Fibroblast of skin of left quadriceps (primary cell): ENCODE data around the gene PLEKHA3.
A peak's percentile ranks its signal among the peaks of the same experiment; 100 is the strongest.
"Not testable (repeated sequence)": the region's sequence is repeated elsewhere in the genome, so short reads cannot be mapped to it uniquely, and the experiment has no call there.

Experiments
- DNase-seq, 2 experiments: peaks; one replicate each; pipeline ENCODE4 v3.0.0-alpha.2; 2013; ENCODE audit warnings: low read depth in 2 of 2

PLEKHA3 gene

DNA sequence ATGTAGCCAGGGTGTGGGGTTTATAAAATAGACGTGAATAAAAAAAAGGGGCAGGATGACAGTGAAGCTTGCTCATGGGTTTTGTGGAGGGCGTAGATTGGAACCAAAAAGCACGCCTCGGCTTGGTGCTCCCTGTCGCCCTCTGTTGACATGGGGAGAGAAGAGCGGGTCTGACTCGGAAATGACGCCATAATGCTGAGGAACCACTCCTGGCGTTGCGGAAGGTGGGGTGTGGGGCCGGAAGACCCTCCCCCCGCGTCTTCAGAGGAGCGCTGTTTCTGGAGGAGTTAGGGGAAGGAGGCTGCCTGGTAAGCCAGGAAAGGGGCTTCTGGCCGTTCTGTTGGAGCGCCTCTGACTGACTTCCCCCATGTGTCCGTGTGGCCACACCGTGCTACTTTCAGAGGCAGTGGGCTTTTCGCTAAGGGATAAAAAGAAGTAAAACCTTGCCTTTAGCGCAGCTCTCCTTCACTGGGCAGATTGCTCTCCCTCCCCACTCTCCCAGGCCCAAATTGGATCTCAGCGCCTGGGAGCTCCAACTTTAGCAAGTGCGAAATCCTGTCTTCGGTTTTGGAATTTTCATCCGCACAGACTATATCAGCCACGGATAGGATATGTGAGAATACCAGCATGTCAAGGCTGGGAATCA, 42.8 kb downstream of the PLEKHA3 start:
- peak; percentile 66 to 67 for DNase-seq

GRCh38 chr2:178523596-178524134, 43.4 kb downstream of the PLEKHA3 start:
- DNase-seq: no peak

- DNase-seq: not testable (repeated sequence)
Measured at GRCh38 chr2:178525010-178525409, 44.8 kb downstream of the PLEKHA3 start.

GRCh38 chr2:178525460-178525859, 45.2 kb downstream of the PLEKHA3 start:
- not testable (repeated sequence) for DNase-seq

DNA sequence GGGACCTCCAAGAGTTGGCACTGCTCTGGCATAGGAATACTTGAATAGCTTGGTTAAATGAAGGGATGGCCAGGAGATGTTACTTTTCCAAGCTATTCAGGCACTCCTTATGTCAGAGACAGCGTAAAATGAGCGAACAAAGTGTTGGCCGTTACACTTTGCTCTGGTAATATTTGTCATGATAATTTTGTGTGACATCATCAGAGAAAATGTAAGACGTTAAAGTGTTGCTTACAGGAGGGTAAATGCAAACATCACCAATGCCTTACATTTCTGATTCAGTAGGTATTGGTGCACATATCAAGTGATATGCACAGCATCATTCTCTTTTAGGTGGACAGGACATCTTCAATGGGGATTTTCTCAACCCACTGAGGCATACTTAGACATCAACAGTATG, 46.0 kb downstream of the PLEKHA3 start:
- no peak for DNase-seq

DNA sequence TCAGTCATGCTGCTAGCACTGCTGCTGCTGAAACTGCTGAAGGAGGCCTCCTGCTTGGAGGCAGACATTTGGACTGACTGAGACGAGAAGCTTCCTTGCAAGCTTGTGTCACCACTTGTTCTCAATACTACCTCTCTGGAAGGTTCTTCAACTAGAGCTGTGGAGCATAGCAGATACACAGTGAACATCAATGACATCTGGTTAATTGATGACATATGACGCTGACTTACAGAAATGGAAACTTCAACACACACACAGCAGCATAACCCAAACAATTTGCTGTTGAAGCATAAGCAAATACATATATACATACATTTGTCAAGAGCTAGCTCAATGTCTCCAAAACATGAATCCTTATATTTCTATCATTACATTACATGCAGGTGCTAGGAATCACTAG, 47.3 kb downstream of the PLEKHA3 start:
- no peak for DNase-seq

GRCh38 chr2:178528647-178529046, 48.4 kb downstream of the PLEKHA3 start:
- no peak for DNase-seq

DNA sequence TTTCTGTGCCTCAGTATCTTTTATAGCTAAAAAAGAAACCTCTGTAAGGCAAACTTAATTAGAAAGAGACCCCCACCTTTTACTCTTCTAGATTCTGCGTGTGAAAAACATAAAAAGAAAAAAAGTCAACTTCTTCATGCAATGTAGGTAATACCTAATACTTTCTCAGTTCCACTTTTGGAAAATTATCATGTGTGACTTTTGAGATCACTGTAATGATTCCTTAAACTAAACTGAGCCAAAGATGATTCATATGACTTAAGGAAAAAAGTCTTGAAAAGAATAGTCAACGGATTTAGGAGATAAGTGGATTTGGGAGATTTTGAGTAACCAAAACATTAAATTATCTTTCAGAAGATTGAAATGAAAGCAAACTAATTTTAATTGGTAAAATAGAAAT, 48.9 kb downstream of the PLEKHA3 start:
- no peak for DNase-seq

GRCh38 chr2:178530131-178530530, 49.9 kb downstream of the PLEKHA3 start:
- no peak for DNase-seq

GRCh38 chr2:178530625-178531142, 50.4 kb downstream of the PLEKHA3 start:
- DNase-seq: no peak

GRCh38 chr2:178531168-178531567, 50.9 kb downstream of the PLEKHA3 start:
- DNase-seq: no peak

- no peak for DNase-seq
Measured at GRCh38 chr2:178536037-178536436, 55.8 kb downstream of the PLEKHA3 start.

DNA sequence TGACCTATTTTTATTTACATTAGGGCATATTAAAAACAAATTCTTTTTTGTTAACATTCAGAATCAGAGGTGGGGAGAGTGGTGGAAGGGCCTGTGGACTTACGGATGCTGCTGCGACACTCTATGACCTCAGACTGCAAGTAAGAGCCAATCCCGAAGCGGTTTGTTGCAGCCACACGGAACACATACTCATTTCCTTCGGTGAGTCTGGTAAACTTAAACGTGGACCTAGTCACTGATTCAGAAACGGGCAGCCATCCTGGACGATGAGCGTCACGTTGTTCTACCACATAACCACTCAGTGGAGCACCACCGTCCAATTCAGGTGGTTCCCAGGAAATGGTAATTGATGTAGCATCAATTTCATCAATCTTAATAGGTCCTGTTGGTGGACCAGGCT, 61.9 kb downstream of the PLEKHA3 start:
- DNase-seq: no peak

- no peak for DNase-seq
Measured at GRCh38 chr2:178542569-178542968, 62.3 kb downstream of the PLEKHA3 start.

- DNase-seq: no peak
Measured at GRCh38 chr2:178550352-178550751, 70.1 kb downstream of the PLEKHA3 start.

DNA sequence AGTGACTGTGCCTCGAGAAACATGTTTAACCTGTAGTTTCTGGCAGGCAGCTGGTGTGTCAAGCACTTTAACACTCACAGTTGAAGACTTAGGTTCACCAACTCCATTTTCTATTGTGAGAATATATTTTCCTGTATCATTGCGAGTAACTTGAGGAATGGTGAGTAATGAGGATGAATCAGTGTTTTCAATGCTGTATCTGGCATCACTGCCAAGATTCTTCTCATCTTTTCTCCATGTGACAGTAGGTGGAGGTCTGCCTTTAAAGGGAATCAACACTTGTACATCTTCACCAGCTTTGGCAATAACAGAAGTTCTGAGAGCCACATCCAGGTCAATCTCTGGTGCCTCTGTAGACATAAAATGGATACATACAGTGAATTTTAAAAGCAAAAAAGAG, 72.8 kb downstream of the PLEKHA3 start:
- peak; percentile 62 to 68 for DNase-seq
